IPS DF 4.7 (cell line): Measurements from ENCODE around the gene TGM3.

Experiments used
- DNase-seq: peaks from one replicate; pipeline ENCODE4 v3.0.0-alpha.2; 2013; ENCODE audit warnings: low spot score; ENCODE audit errors: extremely low read depth

TGM3 gene

GRCh38 chr20:2378893-2379292 is 83.1 kb downstream of the TGM3 start:
- no peak for DNase-seq

GRCh38 chr20:2379511-2380229 is 83.9 kb downstream of the TGM3 start:
- peak; percentile 25 for DNase-seq

- no peak for DNase-seq
These were observed 84.8 kb downstream of the TGM3 start, which contains the start of gene TGM6 for GRCh38 chr20:2380601-2381000. TSS of gene TGM6 (plus strand) at chr20:2380901. CDS start at chr20:2380969, 68 bp downstream.

- DNase-seq: no peak
These were observed 85.5 kb downstream of the TGM3 start for GRCh38 chr20:2381303-2381702.

GRCh38 chr20:2382833-2383232 is 87.0 kb downstream of the TGM3 start:
- no peak for DNase-seq

GRCh38 chr20:2385026-2385425 is 89.2 kb downstream of the TGM3 start:
- no peak for DNase-seq

GRCh38 chr20:2385496-2385895 is 89.7 kb downstream of the TGM3 start:
- no peak for DNase-seq

- no peak for DNase-seq
These were observed 90.8 kb downstream of the TGM3 start for GRCh38 chr20:2386516-2387179.

GRCh38 chr20:2387180-2387577 is 91.4 kb downstream of the TGM3 start:
- DNase-seq: peak; percentile 33

GRCh38 chr20:2387580-2387979 is 91.8 kb downstream of the TGM3 start:
- no peak for DNase-seq
